Gastroesophageal sphincter (tissue), 4 donors: ENCODE data around the gene CDKAL1. TPM values are rescaled to one million over a fixed set of nuclear protein-coding genes. Genes with fewer than 3 reads are reported as not detected.
"Not testable (repeated sequence)": the region's sequence is repeated elsewhere in the genome, so short reads cannot be mapped to it uniquely, and the experiment has no call there.

ENCODE experiments used
- ATAC-seq: fragments of 150-250 bp; one replicate; pipeline ENCODE4 v1.9.1; 2016; ENCODE audit warnings: mild to moderate bottlenecking, moderate library complexity
- H3K27ac ChIP-seq, 4 donors: fragments of 200-600 bp; sonication (generic) in 3 of 4; 1 replicate in 3 of 4; 2 replicates in 1 of 4; pipeline ENCODE4 v1.5.1; 2016 to 2019
- H3K27me3 ChIP-seq: fragments of 200-600 bp; sonication (generic); one replicate; pipeline ENCODE4 v1.5.1; 2019
- H3K36me3 ChIP-seq, 2 donors: fragments of 200-600 bp; sonication (generic); one replicate each; pipeline ENCODE4 v1.5.1; 2019; ENCODE audit warnings: control low read depth in 1 of 2
- H3K4me1 ChIP-seq, 3 donors: fragments of 200-600 bp; sonication (generic); 1 replicate in 2 of 3; 2 replicates in 1 of 3; pipeline ENCODE4 v1.5.1; 2016 to 2019; ENCODE audit warnings: control low read depth in 2 of 3
- H3K4me3 ChIP-seq, 2 donors: fragments of 200-600 bp; sonication (generic); one replicate each; pipeline ENCODE4 v1.5.1; 2019; ENCODE audit warnings: mild to moderate bottlenecking in 1 of 2, moderate library complexity in 1 of 2
- H3K9me3 ChIP-seq, 3 donors: fragments of 200-600 bp; sonication (generic); one replicate each; pipeline ENCODE4 v1.5.1; 2017 to 2019; ENCODE audit warnings: control low read depth in 2 of 3
- CTCF ChIP-seq, 4 experiments: fragments of 200-600 bp in 2 of 4; fragments of 450-650 bp in 2 of 4; sonication (generic) in 1 of 4; IDR thresholded peaks; one replicate each; pipeline ENCODE4 v1.5.1; 2017 to 2019; ENCODE audit warnings: antibody characterized with exemption in 4 of 4, mild to moderate bottlenecking in 2 of 4, moderate library complexity in 2 of 4
- EP300 ChIP-seq: sonication (generic); formaldehyde crosslinking; IDR thresholded peaks from one replicate; pipeline ENCODE4 v1.6.1; 2017; ENCODE audit warnings: antibody characterized with exemption, mild to moderate bottlenecking
- POLR2A ChIP-seq, 2 donors: fragments of 450-650 bp; IDR thresholded peaks; one replicate each; pipeline ENCODE4 v1.6.1; 2017; ENCODE audit warnings: antibody characterized with exemption in 2 of 2, mild to moderate bottlenecking in 2 of 2, moderate library complexity in 1 of 2
- POLR2AphosphoS5 ChIP-seq: sonication (generic); formaldehyde crosslinking; IDR thresholded peaks from one replicate; pipeline ENCODE4 v1.6.1; 2017; ENCODE audit warnings: antibody characterized with exemption
- WGBS, 2 donors: methylation state at CpG; one replicate each; pipeline ENCODE4 v1.1.5; 2018; ENCODE audit warnings: low coverage in 1 of 2; 5-methylcytosine and 5-hydroxymethylcytosine counted together
- total RNA-seq, 4 donors: library from RNA; depleted of rRNA; stranded (reverse); fragments of >200 nt; gene quantifications; one replicate each; pipeline ENCODE4 v1.1.0, GENCODE V29; 2016

CDKAL1 gene
- total RNA-seq, 4 donors from 2014 or later: 10.9 to 17.9 (median 15.0) TPM

- Histone ChIP-seq H3K9me3 (peaks cover 0 to 4% (median 0%) of the 10 kb centered on the region in 3 donors), H3K36me3 (no peaks in the 10 kb centered on the region), H3K27me3 (no peaks in the 10 kb centered on the region), H3K4me1 (no peaks in the 10 kb centered on the region), H3K27ac (no peak overlapping the region), H3K4me3 (no peak overlapping the region)
- TF ChIP-seq POLR2A (IDR thresholded peaks at IDR 0.05) (no peak), POLR2AphosphoS5 (no peak), CTCF (IDR thresholded peaks at IDR 0.05) (no peak), EP300 (no peak)
- no peak for ATAC-seq
- 51 to 61% methylated on average over 2 to 3 of the region's 3 CpGs for WGBS, 2 donors
Observed at GRCh38 chr6:21244897-21245470, 710.7 kb downstream of the CDKAL1 start.

- H3K27ac ChIP-seq: no peak overlapping the region
- H3K27me3 ChIP-seq: no peaks in the 10 kb centered on the region
- H3K4me3 ChIP-seq: no peak overlapping the region
- no peaks in the 10 kb centered on the region for H3K4me1 ChIP-seq
- H3K9me3 ChIP-seq: peaks cover 0 to 3% (median 0%) of the 10 kb centered on the region in 3 donors
- TF ChIP-seq POLR2A (IDR thresholded peaks at IDR 0.05) (no peak), EP300 (no peak), CTCF (IDR thresholded peaks at IDR 0.05) (no peak), POLR2AphosphoS5 (no peak)
- no peaks in the 10 kb centered on the region for H3K36me3 ChIP-seq
- 91 to 100% methylated on average over 1 to 4 of the region's 4 CpGs for WGBS, 2 donors
- no peak for ATAC-seq
Observed at GRCh38 chr6:21245488-21245887, 711.2 kb downstream of the CDKAL1 start.

GRCh38 chr6:21246075-21246474 is 711.8 kb downstream of the CDKAL1 start:
- no peak for ATAC-seq
- Histone ChIP-seq H3K36me3 (no peaks in the 10 kb centered on the region), H3K4me1 (no peaks in the 10 kb centered on the region), H3K27ac (no peak overlapping the region), H3K27me3 (no peaks in the 10 kb centered on the region), H3K4me3 (no peak overlapping the region), H3K9me3 (peaks cover 0 to 7% (median 0%) of the 10 kb centered on the region in 3 donors)
- 85 to 89% methylated on average over 3 to 5 of the region's 6 CpGs for WGBS, 2 donors
- TF ChIP-seq POLR2AphosphoS5: no peak

- not testable (repeated sequence) for H3K36me3 ChIP-seq, ATAC-seq, H3K27me3 ChIP-seq, H3K27ac ChIP-seq, H3K4me3 ChIP-seq, H3K4me1 ChIP-seq
- H3K9me3 ChIP-seq: peaks cover 0 to 11% (median 0%) of the 10 kb centered on the region in 3 donors
Observed at GRCh38 chr6:21254460-21254859, 720.2 kb downstream of the CDKAL1 start.

- Histone ChIP-seq H3K4me1 (no peaks in the 10 kb centered on the region), H3K27ac (no peak overlapping the region), H3K27me3 (no peaks in the 10 kb centered on the region), H3K9me3 (peaks cover 0 to 3% (median 0%) of the 10 kb centered on the region in 3 donors), H3K4me3 (no peak overlapping the region), H3K36me3 (no peaks in the 10 kb centered on the region)
- ATAC-seq: no peak
- WGBS, 2 donors: 79 to 83% methylated on average over 1 to 3 of the region's 3 CpGs
- TF ChIP-seq POLR2AphosphoS5: no peak
- no peak for TF ChIP-seq CTCF (IDR thresholded peaks at IDR 0.05)
- TF ChIP-seq POLR2A (IDR thresholded peaks at IDR 0.05): no peak
- TF ChIP-seq EP300: no peak
Observed at GRCh38 chr6:21256197-21256596, 721.9 kb downstream of the CDKAL1 start.

GRCh38 chr6:21257125-21257524 is 722.9 kb downstream of the CDKAL1 start:
- Histone ChIP-seq H3K4me3 (no peak overlapping the region), H3K9me3 (peaks cover 0 to 3% (median 0%) of the 10 kb centered on the region in 3 donors), H3K27me3 (no peaks in the 10 kb centered on the region), H3K27ac (no peak overlapping the region), H3K36me3 (no peaks in the 10 kb centered on the region), H3K4me1 (no peaks in the 10 kb centered on the region)
- TF ChIP-seq POLR2A (IDR thresholded peaks at IDR 0.05): no peak
- TF ChIP-seq POLR2AphosphoS5: no peak
- no peak for TF ChIP-seq EP300
- TF ChIP-seq CTCF (IDR thresholded peaks at IDR 0.05): no peak
- WGBS, 2 donors: 62 to 75% methylated on average over 2 of the region's 2 CpGs
- ATAC-seq: no peak
